HCT116 (cell line): ENCODE results near the gene POP7. TPM values are rescaled to one million over a fixed set of nuclear protein-coding genes. Genes with fewer than 3 reads are reported as not detected.

Experiments
- ATAC-seq: fragments of 200-7000 bp; cut with Tn5 transposase; 2 replicates; pipeline ENCODE4 v1.9.1; 2020; ENCODE audit warnings: mild to moderate bottlenecking, moderate library complexity
- BruUV-seq: library from RNA; stranded (reverse); fragments of 400-500 nt; replicated peaks from 2 replicates; lab custom pipeline; 2021; lab: Mats Ljungman, UMichigan
- CTCF ChIA-PET: fragments of 300-600 bp; sonication (Branson Sonifier 250); formaldehyde crosslinking; loops from one replicate; lab custom pipeline; 2021; ENCODE audit warnings: antibody characterized with exemption; lab: Charles Lee
- POLR2A ChIA-PET: fragments of 300-600, 350-600 bp; sonication (Branson Sonifier 250); formaldehyde crosslinking; loops from one replicate; lab custom pipeline; 2021; ENCODE audit warnings: antibody characterized with exemption; lab: Charles Lee
- RAD21 ChIA-PET, 2 experiments: fragments of 300-600 bp; sonication (Branson Sonifier 250); formaldehyde crosslinking; loops; one replicate each; lab custom pipeline; 2023; ENCODE audit warnings: low total read pairs in 2 of 2; ENCODE audit not compliant: uncharacterized antibody in 2 of 2, unreplicated experiment in 2 of 2, low non-redundant PET in 1 of 2; lab: Charles Lee
- DNase-seq: peaks from one replicate; pipeline ENCODE4 v3.0.0-alpha.2; 2010; ENCODE audit warnings: low read depth, low spot score
- H2AFZ ChIP-seq: fragments of 200-600 bp; shearing (Covaris generic), sonication (generic); 2 replicates; pipeline ENCODE4 v1.6.1; 2017; ENCODE audit warnings: low read depth, mixed run types, mixed read lengths, antibody characterized with exemption, low read length; ENCODE audit not compliant: poor library complexity, severe bottlenecking
- H3K27ac ChIP-seq: 2 replicates; pipeline ENCODE4 v1.5.1; 2012; ENCODE audit warnings: low read depth, low read length
- H3K27me3 ChIP-seq: fragments of 200-600 bp; sonication (generic); 2 replicates; pipeline ENCODE4 v1.6.1; 2016; ENCODE audit warnings: mixed run types, low read length, mixed read lengths; ENCODE audit not compliant: insufficient read depth
- H3K36me3 ChIP-seq, 2 experiments: fragments of 200-500 bp in 1 of 2; fragments of 200-600 bp in 1 of 2; sonication (Bioruptor generic) in 1 of 2; sonication (generic) in 1 of 2; 2 replicates each; pipeline versions ENCODE4 v1.5.1 to v1.6.1; 2014 to 2016; ENCODE audit warnings: low read length in 2 of 2, inconsistent platforms in 1 of 2, mixed read lengths in 1 of 2, mixed run types in 1 of 2; ENCODE audit not compliant: insufficient read depth in 2 of 2, control insufficient read depth in 1 of 2
- H3K4me1 ChIP-seq, 2 experiments: fragments of 200-600 bp in 1 of 2; sonication (generic) in 1 of 2; 2 replicates each; pipeline versions ENCODE4 v1.5.1 to v1.6.1; 2012 to 2017; ENCODE audit warnings: low read length in 2 of 2, inconsistent platforms in 1 of 2, mild to moderate bottlenecking in 1 of 2, mixed read lengths in 1 of 2, mixed run types in 1 of 2, moderate library complexity in 1 of 2; ENCODE audit not compliant: insufficient read depth in 2 of 2, control insufficient read depth in 1 of 2
- H3K4me2 ChIP-seq: fragments of 200-600 bp; sonication (generic); 2 replicates; pipeline ENCODE4 v1.6.1; 2017; ENCODE audit warnings: mixed run types, low read length, mixed read lengths
- H3K4me3 ChIP-seq, 2 experiments: fragments of 200-600 bp in 1 of 2; sonication (generic) in 1 of 2; replicated peaks in 1 of 2; 2 replicates each; pipeline ENCODE4 v1.5.1; 2011 to 2016; ENCODE audit warnings: low read length in 2 of 2, control low read depth in 1 of 2, low read depth in 1 of 2, mild to moderate bottlenecking in 1 of 2, mixed read lengths in 1 of 2, mixed run types in 1 of 2
- H3K79me2 ChIP-seq: fragments of 200-600 bp; sonication (generic); 2 replicates; pipeline ENCODE4 v1.6.1; 2017; ENCODE audit warnings: mild to moderate bottlenecking, mixed run types, low read length, moderate library complexity, mixed read lengths; ENCODE audit not compliant: insufficient read depth
- H3K9ac ChIP-seq: fragments of 200-600 bp; sonication (generic); 2 replicates; pipeline ENCODE4 v1.6.1; 2016; ENCODE audit warnings: low read length, mixed read lengths
- H3K9me2 ChIP-seq: fragments of 200-600 bp; sonication (generic), shearing (Covaris generic); 2 replicates; pipeline ENCODE4 v1.6.1; 2017; ENCODE audit warnings: mixed run types, mild to moderate bottlenecking, moderate library complexity; ENCODE audit not compliant: insufficient read depth
- H3K9me3 ChIP-seq, 2 experiments: fragments of 200-500 bp in 1 of 2; fragments of 200-600 bp in 1 of 2; sonication (Bioruptor generic) in 1 of 2; sonication (generic) in 1 of 2; 2 replicates each; pipeline ENCODE4 v1.6.1; 2014 to 2017; ENCODE audit warnings: low read length in 2 of 2, mixed read lengths in 2 of 2, inconsistent platforms in 1 of 2, low read depth in 1 of 2, mild to moderate bottlenecking in 1 of 2, mixed run types in 1 of 2, moderate library complexity in 1 of 2; ENCODE audit not compliant: control insufficient read depth in 1 of 2, insufficient read depth in 1 of 2
- H4K20me1 ChIP-seq: fragments of 200-600 bp; sonication (generic), shearing (Covaris generic); 2 replicates; pipeline ENCODE4 v1.6.1; 2017; ENCODE audit warnings: mixed run types, mild to moderate bottlenecking, moderate library complexity; ENCODE audit not compliant: insufficient read depth
- ATF3 ChIP-seq: IDR thresholded peaks from 2 replicates; pipeline ENCODE4 v1.6.1; 2012
- CEBPB ChIP-seq: IDR thresholded peaks from 2 replicates; pipeline ENCODE4 v1.6.1; 2012; ENCODE audit warnings: low read depth
- CTCF ChIP-seq, 3 experiments: fragments of 200-600 bp in 1 of 3; sonication (generic) in 1 of 3; IDR thresholded peaks in 2 of 3; conservative IDR thresholded peaks in 1 of 3; 2 replicates each; pipeline ENCODE4 v1.5.1; 2012 to 2017; ENCODE audit warnings: low read depth in 2 of 3, low read length in 2 of 3, antibody characterized with exemption in 1 of 3, borderline replicate concordance in 1 of 3, control low read depth in 1 of 3, mild to moderate bottlenecking in 1 of 3, mixed read lengths in 1 of 3, mixed run types in 1 of 3, moderate library complexity in 1 of 3; ENCODE audit not compliant: insufficient read depth in 1 of 3
- EGR1 ChIP-seq: IDR thresholded peaks from 2 replicates; pipeline ENCODE4 v1.6.1; 2012; ENCODE audit warnings: low read depth
- EZH2 ChIP-seq: fragments of 200-600 bp; sonication (generic); IDR thresholded peaks from 2 replicates; pipeline ENCODE4 v1.6.1; 2017; ENCODE audit warnings: antibody characterized with exemption, mixed run types
- EZH2phosphoT487 ChIP-seq: fragments of 200-600 bp; IDR thresholded peaks from 2 replicates; pipeline ENCODE4 v1.6.1; 2018; ENCODE audit warnings: antibody characterized with exemption, borderline replicate concordance
- FOSL1 ChIP-seq: IDR thresholded peaks from 2 replicates; pipeline ENCODE4 v1.6.1; 2012; ENCODE audit warnings: low read depth
- MAX ChIP-seq: IDR thresholded peaks from 2 replicates; pipeline ENCODE4 v1.6.1; 2012
- POLR2A ChIP-seq: IDR thresholded peaks from 2 replicates; pipeline ENCODE4 v1.7.0; 2011; ENCODE audit warnings: borderline replicate concordance; ENCODE audit not compliant: insufficient read depth, insufficient read length; ENCODE audit errors: extremely low read depth
- POLR2AphosphoS5 ChIP-seq: IDR thresholded peaks from 2 replicates; pipeline ENCODE4 v1.6.1; 2011; ENCODE audit warnings: mild to moderate bottlenecking, low read depth, low read length, moderate library complexity
- RAD21 ChIP-seq: IDR thresholded peaks from 2 replicates; pipeline ENCODE4 v1.6.1; 2012; ENCODE audit warnings: low read depth, mild to moderate bottlenecking
- REST ChIP-seq: IDR thresholded peaks from 2 replicates; pipeline ENCODE4 v1.6.1; 2012; ENCODE audit warnings: low read depth
- SIN3A ChIP-seq: IDR thresholded peaks from 2 replicates; pipeline ENCODE4 v1.6.1; 2012; ENCODE audit warnings: low read depth
- SP1 ChIP-seq: IDR thresholded peaks from 2 replicates; pipeline ENCODE4 v1.6.1; 2012; ENCODE audit warnings: low read depth
- TCF7L2 ChIP-seq: IDR thresholded peaks from 2 replicates; pipeline ENCODE4 v1.7.0; 2011; ENCODE audit warnings: borderline replicate concordance, inconsistent platforms; ENCODE audit not compliant: insufficient read depth, insufficient read length; ENCODE audit errors: extremely low read depth
- ZBTB33 ChIP-seq: IDR thresholded peaks from 2 replicates; pipeline ENCODE4 v1.6.1; 2011; ENCODE audit warnings: mild to moderate bottlenecking, low read length, moderate library complexity; ENCODE audit not compliant: insufficient replicate concordance; ENCODE audit errors: extremely low read depth
- ZFX ChIP-seq: fragments of 450-650 bp; IDR thresholded peaks from 2 replicates; pipeline ENCODE4 v1.6.1; 2017
- ZNF274 ChIP-seq: fragments of 200-500 bp; sonication (Bioruptor generic); IDR thresholded peaks from 2 replicates; pipeline ENCODE4 v1.6.1; 2014; ENCODE audit warnings: mild to moderate bottlenecking, low read depth, low read length, inconsistent platforms
- intact Hi-C: fragments of 100-400 bp; cut with micrococcal nuclease; formaldehyde crosslinking; loops from 2 replicates; pipeline ENCODE4 v1.10.0; 2022
- total RNA-seq: library from RNA; stranded (reverse); gene quantifications from one replicate; pipeline ENCODE4 v1.2.1, GENCODE V29; 2021; ENCODE audit not compliant: unreplicated experiment

The POP7 gene
- total RNA-seq, 1 experiment from 2014 or later = 67.5 TPM

- Histone ChIP-seq H3K79me2 (no peaks in the 10 kb centered on the region), H3K9me3 (no peaks in the 10 kb centered on the region), H3K4me1 (peaks cover 9 to 17% of the 10 kb centered on the region in 2 experiments; a peak in 3 of 4 replicates), H3K9ac (no peak overlapping the region), H2AFZ (no peak overlapping the region), H3K4me2 (no peak overlapping the region), H3K4me3 (no peak overlapping the region), H3K27ac (no peak overlapping the region), H4K20me1 (no peaks in the 10 kb centered on the region), H3K36me3 (no peaks in the 10 kb centered on the region), H3K27me3 (no peaks in the 10 kb centered on the region), H3K9me2 (no peaks in the 10 kb centered on the region)
- ATAC-seq (no peak), DNase-seq (no peak)
- intact Hi-C loops = no loop called here
- RAD21 ChIA-PET = no interaction called here
- POLR2A ChIA-PET = interaction anchor here (1.3 kb wide), 1 partner anchor 18 kb away, joined by 4 read pairs; no protein-coding TSS in a partner anchor
- TF ChIP-seq EZH2 = no peak
- TF ChIP-seq SP1 = no peak
- no peak for TF ChIP-seq RAD21
- TF ChIP-seq ZNF274 = no peak
- TF ChIP-seq CEBPB = no peak
- TF ChIP-seq EZH2phosphoT487 = no peak
- no peak for TF ChIP-seq FOSL1
- no peak for TF ChIP-seq REST
- TF ChIP-seq POLR2AphosphoS5 = no peak
- no peak for TF ChIP-seq ATF3
- TF ChIP-seq ZFX = no peak
- no peak for TF ChIP-seq POLR2A
- TF ChIP-seq ZBTB33 = no peak
- TF ChIP-seq SIN3A = no peak
- TF ChIP-seq EGR1 = no peak
- no peak for TF ChIP-seq CTCF (IDR thresholded peaks at IDR 0.05 in 2 of 3, conservative IDR thresholded peaks at IDR 0.05 in 1 of 3; ENCODE audit: borderline replicate concordance in 1 of 3, insufficient read depth in 1 of 3, low read depth in 2 of 3, low read length in 2 of 3)
- TF ChIP-seq MAX = no peak
- no peak for TF ChIP-seq TCF7L2
- CTCF ChIA-PET = interaction anchor here (1.8 to 2.8 kb wide), 2 partner anchors 21 to 22 kb away, joined by 4 to 34 read pairs; partner anchors contain the start of gene POP7
- no TSS peak for BruUV-seq
These were observed 21.3 kb downstream of the POP7 start for GRCh38 chr7:100726996-100727761.
